Panc1 (cell line): ENCODE measurements around the gene ASB7. TPM values are rescaled to one million over a fixed set of nuclear protein-coding genes. Genes with fewer than 3 reads are reported as not detected.

ENCODE experiments used
- ATAC-seq: fragments of 200-7000 bp; cut with Tn5 transposase; 2 replicates; pipeline ENCODE4 v1.9.1; 2020; ENCODE audit warnings: mild to moderate bottlenecking, moderate library complexity
- BruUV-seq: library from RNA; stranded (reverse); fragments of 400-500 nt; replicated peaks from 2 replicates; lab custom pipeline; 2021; lab: Mats Ljungman, UMichigan
- CTCF ChIA-PET: fragments of 300-600 bp; sonication (Branson Sonifier 250); formaldehyde crosslinking; loops from one replicate; lab custom pipeline; 2022; ENCODE audit warnings: antibody characterized with exemption; lab: Charles Lee
- POLR2A ChIA-PET: fragments of 300-600 bp; sonication (Branson Sonifier 250); formaldehyde crosslinking; loops from one replicate; lab custom pipeline; 2022; ENCODE audit warnings: antibody characterized with exemption; lab: Charles Lee
- DNase-seq: peaks from one replicate; pipeline ENCODE4 v3.0.0-alpha.2; 2010; ENCODE audit warnings: low read depth, low spot score
- H3K27ac ChIP-seq: 2 replicates; pipeline ENCODE4 v1.5.1; 2011; ENCODE audit warnings: mild to moderate bottlenecking, low read length, inconsistent platforms
- H3K27me3 ChIP-seq: fragments of 200-500 bp; sonication (Bioruptor generic); 2 replicates; pipeline ENCODE4 v1.6.0; 2014; ENCODE audit warnings: low read length, inconsistent platforms; ENCODE audit not compliant: control insufficient read depth, insufficient read depth
- H3K36me3 ChIP-seq: fragments of 200-500 bp; sonication (Bioruptor generic); 2 replicates; pipeline ENCODE4 v1.5.1; 2014; ENCODE audit warnings: inconsistent platforms, mild to moderate bottlenecking, low read length, moderate library complexity; ENCODE audit not compliant: control insufficient read depth, insufficient read depth
- H3K4me1 ChIP-seq: 2 replicates; pipeline ENCODE4 v1.5.1; 2011; ENCODE audit warnings: inconsistent platforms, mild to moderate bottlenecking, low read length, moderate library complexity; ENCODE audit not compliant: control insufficient read depth, insufficient read depth
- H3K4me3 ChIP-seq, 2 experiments: 2 replicates each; pipeline ENCODE4 v1.5.1; 2011 to 2012; ENCODE audit warnings: low read depth in 2 of 2, low read length in 2 of 2, mild to moderate bottlenecking in 2 of 2, inconsistent platforms in 1 of 2, moderate library complexity in 1 of 2
- H3K9me3 ChIP-seq: fragments of 200-500 bp; sonication (Bioruptor generic); 2 replicates; pipeline ENCODE4 v1.5.1; 2014; ENCODE audit warnings: low read depth, mild to moderate bottlenecking, inconsistent platforms, low read length, moderate library complexity; ENCODE audit not compliant: control insufficient read depth, insufficient read depth
- CTCF ChIP-seq: fragments of 450-650 bp; IDR thresholded peaks from 2 replicates; pipeline ENCODE4 v1.5.1; 2017; ENCODE audit warnings: mild to moderate bottlenecking
- POLR2AphosphoS5 ChIP-seq: IDR thresholded peaks from 2 replicates; pipeline ENCODE4 v1.6.1; 2012; ENCODE audit warnings: mild to moderate bottlenecking, low read depth, low read length, moderate library complexity
- SIN3A ChIP-seq: IDR thresholded peaks from 2 replicates; pipeline ENCODE4 v1.6.1; 2012; ENCODE audit warnings: low read depth, mild to moderate bottlenecking, low read length, moderate library complexity, borderline replicate concordance; ENCODE audit not compliant: insufficient read depth
- TCF7L2 ChIP-seq: IDR thresholded peaks from 2 replicates; pipeline ENCODE4 v1.6.1; 2011; ENCODE audit warnings: mild to moderate bottlenecking, low read depth, low read length, inconsistent platforms
- in situ Hi-C: cut with HindIII; loops from 2 replicates; pipeline ENCODE4 v1.10.0; 2016; ENCODE audit warnings: low sequenced_read_pairs, low pct_unique_long_range_greater_than_20kb
- intact Hi-C: fragments of 100-400 bp; cut with micrococcal nuclease; formaldehyde crosslinking; loops from one replicate; pipeline ENCODE4 v1.10.0; 2022; ENCODE audit not compliant: unreplicated experiment
- total RNA-seq: library from RNA; stranded (reverse); gene quantifications from one replicate; pipeline ENCODE4 v1.2.1, GENCODE V29; 2021; ENCODE audit not compliant: unreplicated experiment
- TF ChIP-seq, protein P1 (sequence below), 2 experiments: IDR thresholded peaks; 2 replicates each; pipeline ENCODE4 v1.6.1; 2011 to 2012; ENCODE audit warnings: low read depth in 2 of 2, control low read depth in 1 of 2, low read length in 1 of 2, mild to moderate bottlenecking in 1 of 2, moderate library complexity in 1 of 2; ENCODE audit not compliant: insufficient read depth in 1 of 2

Gene ASB7
- total RNA-seq, 1 experiment from 2014 or later: 18.1 TPM

DNA sequence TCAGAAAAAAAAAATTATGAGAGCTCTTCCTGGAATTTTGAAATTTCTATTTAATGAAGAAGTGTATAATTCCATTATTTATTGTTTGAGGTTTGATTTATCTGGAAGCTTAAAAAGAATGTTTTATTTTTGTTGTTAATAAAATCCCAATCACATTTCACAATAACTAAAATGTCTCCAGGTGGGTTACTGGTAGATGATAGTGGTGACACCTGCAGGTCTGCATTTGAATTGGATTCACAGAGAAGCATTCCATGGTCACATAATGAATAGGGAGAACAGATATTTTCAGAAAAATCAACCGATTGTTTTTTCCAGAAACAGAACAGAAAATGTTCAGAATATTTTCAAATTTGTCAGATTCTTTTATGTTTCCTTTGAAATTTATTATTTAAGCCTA lies 48.3 kb downstream of the ASB7 start:
- DNase-seq: no peak
- no peaks in the 10 kb centered on the region for H3K36me3 ChIP-seq
- ATAC-seq: no peak
- no peaks in the 10 kb centered on the region for H3K9me3 ChIP-seq
- ChIA-PET CTCF (interaction anchor here (0.6 kb wide), 1 partner anchor 18 kb away, joined by 6 read pairs; no protein-coding TSS in a partner anchor), POLR2A (no interaction called here)
- BruUV-seq: no TSS peak
- intact Hi-C loops (no loop called here), in situ Hi-C loops (no loop called here)
- H3K27ac ChIP-seq: no peak overlapping the region
- TF ChIP-seq, protein P1, sequence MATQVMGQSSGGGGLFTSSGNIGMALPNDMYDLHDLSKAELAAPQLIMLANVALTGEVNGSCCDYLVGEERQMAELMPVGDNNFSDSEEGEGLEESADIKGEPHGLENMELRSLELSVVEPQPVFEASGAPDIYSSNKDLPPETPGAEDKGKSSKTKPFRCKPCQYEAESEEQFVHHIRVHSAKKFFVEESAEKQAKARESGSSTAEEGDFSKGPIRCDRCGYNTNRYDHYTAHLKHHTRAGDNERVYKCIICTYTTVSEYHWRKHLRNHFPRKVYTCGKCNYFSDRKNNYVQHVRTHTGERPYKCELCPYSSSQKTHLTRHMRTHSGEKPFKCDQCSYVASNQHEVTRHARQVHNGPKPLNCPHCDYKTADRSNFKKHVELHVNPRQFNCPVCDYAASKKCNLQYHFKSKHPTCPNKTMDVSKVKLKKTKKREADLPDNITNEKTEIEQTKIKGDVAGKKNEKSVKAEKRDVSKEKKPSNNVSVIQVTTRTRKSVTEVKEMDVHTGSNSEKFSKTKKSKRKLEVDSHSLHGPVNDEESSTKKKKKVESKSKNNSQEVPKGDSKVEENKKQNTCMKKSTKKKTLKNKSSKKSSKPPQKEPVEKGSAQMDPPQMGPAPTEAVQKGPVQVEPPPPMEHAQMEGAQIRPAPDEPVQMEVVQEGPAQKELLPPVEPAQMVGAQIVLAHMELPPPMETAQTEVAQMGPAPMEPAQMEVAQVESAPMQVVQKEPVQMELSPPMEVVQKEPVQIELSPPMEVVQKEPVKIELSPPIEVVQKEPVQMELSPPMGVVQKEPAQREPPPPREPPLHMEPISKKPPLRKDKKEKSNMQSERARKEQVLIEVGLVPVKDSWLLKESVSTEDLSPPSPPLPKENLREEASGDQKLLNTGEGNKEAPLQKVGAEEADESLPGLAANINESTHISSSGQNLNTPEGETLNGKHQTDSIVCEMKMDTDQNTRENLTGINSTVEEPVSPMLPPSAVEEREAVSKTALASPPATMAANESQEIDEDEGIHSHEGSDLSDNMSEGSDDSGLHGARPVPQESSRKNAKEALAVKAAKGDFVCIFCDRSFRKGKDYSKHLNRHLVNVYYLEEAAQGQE (IDR thresholded peaks at IDR 0.05; ENCODE audit: insufficient read depth in 1 of 2, low read depth in 2 of 2, low read length in 1 of 2): no peak
- TF ChIP-seq POLR2AphosphoS5 (no peak), TCF7L2 (no peak), SIN3A (no peak), CTCF (no peak)
- H3K4me1 ChIP-seq: no peaks in the 10 kb centered on the region
- H3K27me3 ChIP-seq: no peaks in the 10 kb centered on the region
- no peak overlapping the region for H3K4me3 ChIP-seq

DNA sequence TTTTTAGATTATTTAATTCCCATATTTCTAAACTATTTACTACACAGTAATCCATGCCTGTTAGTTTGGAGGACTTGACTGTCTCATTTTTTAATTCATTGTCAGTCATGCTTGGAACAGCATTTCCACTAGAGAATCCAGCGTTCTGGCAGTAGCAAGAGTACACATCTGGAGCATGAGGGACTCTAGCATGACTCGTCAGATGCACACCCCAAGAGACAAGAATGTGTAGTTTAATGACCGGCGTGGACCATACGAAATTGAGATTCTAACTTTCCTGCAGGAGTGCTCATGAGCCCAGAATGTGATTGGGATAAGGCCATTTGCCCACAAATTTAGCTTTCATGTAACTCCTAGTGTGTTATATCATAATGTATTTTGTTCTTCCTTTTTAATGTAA lies 48.9 kb downstream of the ASB7 start:
- CTCF ChIA-PET: interaction anchor here (0.6 kb wide), 1 partner anchor 18 kb away, joined by 6 read pairs; no protein-coding TSS in a partner anchor
- in situ Hi-C loops: no loop called here
- no peak for ATAC-seq

More for the DNA sequence above, 48.9 kb downstream of the ASB7 start:
- H3K4me1 ChIP-seq: no peaks in the 10 kb centered on the region
- no peaks in the 10 kb centered on the region for H3K27me3 ChIP-seq
- H3K9me3 ChIP-seq: no peaks in the 10 kb centered on the region
- no TSS peak for BruUV-seq
- no peak overlapping the region for H3K4me3 ChIP-seq
- intact Hi-C loops: no loop called here
- H3K27ac ChIP-seq: no peak overlapping the region
- POLR2A ChIA-PET: no interaction called here
- DNase-seq: no peak
- TF ChIP-seq TCF7L2 (no peak), POLR2AphosphoS5 (no peak), SIN3A (no peak), CTCF (no peak)
- TF ChIP-seq, protein P1 (IDR thresholded peaks at IDR 0.05; ENCODE audit: insufficient read depth in 1 of 2, low read depth in 2 of 2, low read length in 1 of 2): no peak
- no peaks in the 10 kb centered on the region for H3K36me3 ChIP-seq
